Measurements from ENCODE around the gene ANKRD13C.

Gene ANKRD13C

DNA sequence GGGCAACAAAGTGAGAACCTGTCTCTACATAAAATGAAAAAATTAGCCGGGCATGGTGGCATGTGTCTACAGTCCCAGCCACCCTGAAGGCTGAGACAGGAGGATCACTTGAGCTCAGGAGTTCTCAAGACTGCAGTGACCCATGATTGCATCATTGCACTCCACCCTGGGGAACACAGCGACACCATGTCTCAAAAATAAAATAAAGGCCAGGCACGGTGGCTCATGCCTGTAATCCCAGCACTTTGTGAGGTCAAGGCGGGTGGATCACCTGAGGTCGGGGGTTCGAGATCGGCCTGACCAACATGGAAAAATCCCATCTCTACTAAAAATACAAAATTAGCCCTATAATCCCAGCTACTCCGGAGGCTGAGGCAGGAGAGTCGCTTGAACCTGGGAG is 20.1 kb downstream of the ANKRD13C start:
- no peak for TF ChIP-seq TOX (CRISPR knock-in tag; IDR thresholded peaks at IDR 0.05; ENCODE audit: borderline replicate concordance)
- TF ChIP-seq, protein P1, sequence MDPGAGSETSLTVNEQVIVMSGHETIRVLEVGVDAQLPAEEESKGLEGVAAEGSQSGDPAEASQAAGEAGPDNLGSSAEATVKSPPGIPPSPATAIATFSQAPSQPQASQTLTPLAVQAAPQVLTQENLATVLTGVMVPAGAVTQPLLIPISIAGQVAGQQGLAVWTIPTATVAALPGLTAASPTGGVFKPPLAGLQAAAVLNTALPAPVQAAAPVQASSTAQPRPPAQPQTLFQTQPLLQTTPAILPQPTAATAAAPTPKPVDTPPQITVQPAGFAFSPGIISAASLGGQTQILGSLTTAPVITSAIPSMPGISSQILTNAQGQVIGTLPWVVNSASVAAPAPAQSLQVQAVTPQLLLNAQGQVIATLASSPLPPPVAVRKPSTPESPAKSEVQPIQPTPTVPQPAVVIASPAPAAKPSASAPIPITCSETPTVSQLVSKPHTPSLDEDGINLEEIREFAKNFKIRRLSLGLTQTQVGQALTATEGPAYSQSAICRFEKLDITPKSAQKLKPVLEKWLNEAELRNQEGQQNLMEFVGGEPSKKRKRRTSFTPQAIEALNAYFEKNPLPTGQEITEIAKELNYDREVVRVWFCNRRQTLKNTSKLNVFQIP (CRISPR knock-in tag; IDR thresholded peaks at IDR 0.05; ENCODE audit: borderline replicate concordance, low read depth): no peak
- ATAC-seq: no peak

DNA sequence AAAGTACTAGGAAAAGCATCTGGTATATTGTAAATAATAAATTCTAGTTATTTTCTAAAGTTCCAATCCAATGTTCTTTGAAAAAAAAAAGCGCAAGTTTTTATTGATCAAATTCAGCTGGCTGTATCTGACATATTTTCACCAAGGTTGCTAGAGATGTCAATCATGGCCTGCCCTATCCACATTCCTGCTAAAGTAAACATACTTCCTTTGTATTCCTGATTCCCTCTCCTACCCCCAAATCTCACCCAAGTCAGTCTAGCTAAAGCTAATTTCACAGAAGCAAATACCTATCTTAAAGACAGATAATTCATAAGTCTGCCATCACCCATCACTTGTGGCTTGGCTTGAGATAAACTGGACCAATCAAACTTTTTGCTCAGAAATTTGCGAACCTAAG is 21.3 kb downstream of the ANKRD13C start:
- no peak for ATAC-seq

DNA sequence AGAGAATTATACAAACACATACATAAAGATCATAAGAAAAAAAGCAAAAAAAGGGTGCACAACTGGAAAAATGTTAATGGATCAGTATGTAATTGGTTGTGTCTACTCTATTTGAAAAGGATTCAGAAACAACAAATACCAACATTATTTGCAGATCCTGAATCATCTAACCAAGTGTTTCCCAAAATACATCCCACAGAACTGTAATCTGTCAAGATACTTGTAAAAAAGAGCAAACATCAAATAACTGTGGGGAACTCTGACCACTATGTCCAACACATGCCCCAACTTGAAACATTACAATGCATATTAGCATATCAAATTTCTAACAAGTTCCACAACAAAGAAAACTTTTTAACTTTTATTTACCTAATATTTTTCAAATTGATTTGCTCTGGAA is 22.6 kb downstream of the ANKRD13C start:
- TF ChIP-seq ARNTL (CRISPR knock-in tag; IDR thresholded peaks at IDR 0.05; ENCODE audit: borderline replicate concordance, low read depth): no peak
- no peak for TF ChIP-seq GLIS3 (CRISPR knock-in tag; IDR thresholded peaks at IDR 0.05)
- TF ChIP-seq ZNF565 (CRISPR knock-in tag; conservative IDR thresholded peaks at IDR 0.05; ENCODE audit: low read depth): no peak
- no peak for TF ChIP-seq OSR1 (CRISPR knock-in tag; IDR thresholded peaks at IDR 0.05)
- no peak for TF ChIP-seq BACH2 (CRISPR knock-in tag; IDR thresholded peaks at IDR 0.05; ENCODE audit: borderline replicate concordance)
- no peak for TF ChIP-seq ZFP3 (CRISPR knock-in tag; IDR thresholded peaks at IDR 0.05)
- TF ChIP-seq ZFP30 (CRISPR knock-in tag; IDR thresholded peaks at IDR 0.05): no peak
- no peak for TF ChIP-seq ZC3H10 (CRISPR knock-in tag; IDR thresholded peaks at IDR 0.05)
- no peak for TF ChIP-seq ZNF8 (CRISPR knock-in tag; IDR thresholded peaks at IDR 0.05)
- no peak for TF ChIP-seq ZNF70 (CRISPR knock-in tag; IDR thresholded peaks at IDR 0.05)
- TF ChIP-seq ESRRG (CRISPR knock-in tag; IDR thresholded peaks at IDR 0.05): no peak
- ATAC-seq: no peak

More for the DNA sequence above, 21.3 kb downstream of the ANKRD13C start:
- TF ChIP-seq BACH2 (CRISPR knock-in tag; IDR thresholded peaks at IDR 0.05; ENCODE audit: borderline replicate concordance) (no peak), ZFP3 (CRISPR knock-in tag; IDR thresholded peaks at IDR 0.05) (no peak), ZC3H10 (CRISPR knock-in tag; IDR thresholded peaks at IDR 0.05) (no peak), CSDC2 (CRISPR knock-in tag; IDR thresholded peaks at IDR 0.05) (no peak), ZFP30 (CRISPR knock-in tag; IDR thresholded peaks at IDR 0.05) (no peak), ZNF565 (CRISPR knock-in tag; conservative IDR thresholded peaks at IDR 0.05; ENCODE audit: low read depth) (no peak), GLIS3 (CRISPR knock-in tag; IDR thresholded peaks at IDR 0.05) (no peak), ARNTL (CRISPR knock-in tag; IDR thresholded peaks at IDR 0.05; ENCODE audit: borderline replicate concordance, low read depth) (no peak), ZNF8 (CRISPR knock-in tag; IDR thresholded peaks at IDR 0.05) (no peak), OSR1 (CRISPR knock-in tag; IDR thresholded peaks at IDR 0.05) (no peak), ISL1 (CRISPR knock-in tag; IDR thresholded peaks at IDR 0.05) (no peak), TOX (CRISPR knock-in tag; IDR thresholded peaks at IDR 0.05; ENCODE audit: borderline replicate concordance) (no peak), ESRRG (CRISPR knock-in tag; IDR thresholded peaks at IDR 0.05) (no peak)
- TF ChIP-seq, protein P2, sequence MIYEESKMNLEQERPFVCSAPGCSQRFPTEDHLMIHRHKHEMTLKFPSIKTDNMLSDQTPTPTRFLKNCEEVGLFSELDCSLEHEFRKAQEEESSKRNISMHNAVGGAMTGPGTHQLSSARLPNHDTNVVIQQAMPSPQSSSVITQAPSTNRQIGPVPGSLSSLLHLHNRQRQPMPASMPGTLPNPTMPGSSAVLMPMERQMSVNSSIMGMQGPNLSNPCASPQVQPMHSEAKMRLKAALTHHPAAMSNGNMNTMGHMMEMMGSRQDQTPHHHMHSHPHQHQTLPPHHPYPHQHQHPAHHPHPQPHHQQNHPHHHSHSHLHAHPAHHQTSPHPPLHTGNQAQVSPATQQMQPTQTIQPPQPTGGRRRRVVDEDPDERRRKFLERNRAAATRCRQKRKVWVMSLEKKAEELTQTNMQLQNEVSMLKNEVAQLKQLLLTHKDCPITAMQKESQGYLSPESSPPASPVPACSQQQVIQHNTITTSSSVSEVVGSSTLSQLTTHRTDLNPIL (CRISPR knock-in tag; IDR thresholded peaks at IDR 0.05; ENCODE audit: low read depth): no peak
- TF ChIP-seq, protein P3, sequence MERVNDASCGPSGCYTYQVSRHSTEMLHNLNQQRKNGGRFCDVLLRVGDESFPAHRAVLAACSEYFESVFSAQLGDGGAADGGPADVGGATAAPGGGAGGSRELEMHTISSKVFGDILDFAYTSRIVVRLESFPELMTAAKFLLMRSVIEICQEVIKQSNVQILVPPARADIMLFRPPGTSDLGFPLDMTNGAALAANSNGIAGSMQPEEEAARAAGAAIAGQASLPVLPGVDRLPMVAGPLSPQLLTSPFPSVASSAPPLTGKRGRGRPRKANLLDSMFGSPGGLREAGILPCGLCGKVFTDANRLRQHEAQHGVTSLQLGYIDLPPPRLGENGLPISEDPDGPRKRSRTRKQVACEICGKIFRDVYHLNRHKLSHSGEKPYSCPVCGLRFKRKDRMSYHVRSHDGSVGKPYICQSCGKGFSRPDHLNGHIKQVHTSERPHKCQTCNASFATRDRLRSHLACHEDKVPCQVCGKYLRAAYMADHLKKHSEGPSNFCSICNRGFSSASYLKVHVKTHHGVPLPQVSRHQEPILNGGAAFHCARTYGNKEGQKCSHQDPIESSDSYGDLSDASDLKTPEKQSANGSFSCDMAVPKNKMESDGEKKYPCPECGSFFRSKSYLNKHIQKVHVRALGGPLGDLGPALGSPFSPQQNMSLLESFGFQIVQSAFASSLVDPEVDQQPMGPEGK (CRISPR knock-in tag; IDR thresholded peaks at IDR 0.05; ENCODE audit: borderline replicate concordance): no peak
- TF ChIP-seq, protein P4, sequence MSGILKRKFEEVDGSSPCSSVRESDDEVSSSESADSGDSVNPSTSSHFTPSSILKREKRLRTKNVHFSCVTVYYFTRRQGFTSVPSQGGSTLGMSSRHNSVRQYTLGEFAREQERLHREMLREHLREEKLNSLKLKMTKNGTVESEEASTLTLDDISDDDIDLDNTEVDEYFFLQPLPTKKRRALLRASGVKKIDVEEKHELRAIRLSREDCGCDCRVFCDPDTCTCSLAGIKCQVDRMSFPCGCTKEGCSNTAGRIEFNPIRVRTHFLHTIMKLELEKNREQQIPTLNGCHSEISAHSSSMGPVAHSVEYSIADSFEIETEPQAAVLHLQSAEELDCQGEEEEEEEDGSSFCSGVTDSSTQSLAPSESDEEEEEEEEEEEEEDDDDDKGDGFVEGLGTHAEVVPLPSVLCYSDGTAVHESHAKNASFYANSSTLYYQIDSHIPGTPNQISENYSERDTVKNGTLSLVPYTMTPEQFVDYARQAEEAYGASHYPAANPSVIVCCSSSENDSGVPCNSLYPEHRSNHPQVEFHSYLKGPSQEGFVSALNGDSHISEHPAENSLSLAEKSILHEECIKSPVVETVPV (CRISPR knock-in tag; IDR thresholded peaks at IDR 0.05): no peak

DNA sequence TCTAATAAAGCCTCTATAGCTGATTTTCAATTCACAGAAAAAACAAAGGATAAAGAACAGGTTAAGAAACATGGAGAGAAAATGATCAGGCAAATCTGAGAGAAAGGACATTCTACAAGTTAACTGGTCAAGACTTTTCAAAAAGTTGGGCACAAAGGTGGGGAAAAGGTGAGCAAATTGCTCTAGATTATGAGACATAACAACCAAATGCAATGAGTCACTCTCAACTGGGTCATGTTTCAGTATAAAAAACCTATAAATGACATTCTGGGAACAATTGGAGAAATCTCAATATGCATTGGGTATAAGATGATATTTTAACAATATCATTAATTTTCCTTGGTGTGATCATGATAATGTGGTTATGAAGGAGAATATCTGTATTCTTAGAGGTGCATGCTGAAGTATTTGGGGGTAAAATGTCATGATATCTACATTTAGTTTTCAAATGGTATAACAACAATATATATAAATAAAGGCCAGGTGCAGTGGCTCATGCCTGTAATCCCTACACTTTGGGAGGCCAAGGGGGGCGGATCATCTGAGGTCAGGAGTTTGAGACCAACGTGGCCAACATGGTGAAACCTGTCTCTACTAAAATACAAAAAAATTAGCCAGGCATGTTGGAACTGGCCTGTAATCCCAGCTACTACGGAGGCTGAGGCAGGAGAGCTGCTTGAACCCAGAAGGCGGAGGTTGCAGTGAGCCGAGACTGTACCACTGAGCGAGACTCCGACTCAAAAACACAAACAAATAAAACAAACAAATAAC is 27.0 kb downstream of the ANKRD13C start:
- ATAC-seq: no peak
- TF ChIP-seq ZNF565 (CRISPR knock-in tag; conservative IDR thresholded peaks at IDR 0.05; ENCODE audit: low read depth) (no peak), ISL1 (CRISPR knock-in tag; IDR thresholded peaks at IDR 0.05) (no peak), ZNF70 (CRISPR knock-in tag; IDR thresholded peaks at IDR 0.05) (no peak), SNAI2 (CRISPR knock-in tag; IDR thresholded peaks at IDR 0.05) (no peak), BACH2 (CRISPR knock-in tag; IDR thresholded peaks at IDR 0.05; ENCODE audit: borderline replicate concordance) (no peak), PPARA (CRISPR knock-in tag; IDR thresholded peaks at IDR 0.05; ENCODE audit: borderline replicate concordance) (no peak), ESRRG (CRISPR knock-in tag; IDR thresholded peaks at IDR 0.05) (no peak), OSR1 (CRISPR knock-in tag; IDR thresholded peaks at IDR 0.05) (no peak), ARNTL (CRISPR knock-in tag; IDR thresholded peaks at IDR 0.05; ENCODE audit: borderline replicate concordance, low read depth) (no peak), ZFP3 (CRISPR knock-in tag; IDR thresholded peaks at IDR 0.05) (no peak), GLIS3 (CRISPR knock-in tag; IDR thresholded peaks at IDR 0.05) (no peak)
- TF ChIP-seq, protein P4 (CRISPR knock-in tag; IDR thresholded peaks at IDR 0.05): no peak
- TF ChIP-seq, protein P3 (CRISPR knock-in tag; IDR thresholded peaks at IDR 0.05; ENCODE audit: borderline replicate concordance): no peak

All from SK-N-SH treated with all-trans-retinoic acid at 6 μM for 48 hours (cell line).